Measurements from ENCODE around the gene PRADC1. TPM values are rescaled to one million over a fixed set of nuclear protein-coding genes. Genes with fewer than 3 reads are reported as not detected.

Gene PRADC1
- total and polyA plus RNA-seq, 9 of the 15 experiments (the other 6 are each of a cell fraction or from before 2014, with no cell fraction given): 7.3 to 47.4 (median 34.2) TPM

GRCh38 chr2:73233932-73234832, 1.1 kb upstream of the PRADC1 start, which contains the start of gene CCT7 (continued):
- TF ChIP-seq ZMIZ1 (IDR thresholded peaks at IDR 0.05; ENCODE audit: low read depth in 2 of 2, low read length in 2 of 2) (no peak; a peak in 1 of 4 replicates), E2F5 (CRISPR knock-in tag; IDR thresholded peaks at IDR 0.05) (no peak), FOXO4 (CRISPR knock-in tag; IDR thresholded peaks at IDR 0.05) (no peak), CUX1 (CRISPR knock-in tag; IDR thresholded peaks at IDR 0.05) (no peak), LEF1 (IDR thresholded peaks at IDR 0.05) (no peak), KDM5B (IDR thresholded peaks at IDR 0.05; ENCODE audit: insufficient replicate concordance, low read depth, low read length) (peak; percentile 96), ERF (CRISPR knock-in tag; IDR thresholded peaks at IDR 0.05) (no peak), E2F3 (CRISPR knock-in tag; IDR thresholded peaks at IDR 0.05) (no peak), MCM3 (IDR thresholded peaks at IDR 0.05) (no peak), POLR2A (conservative IDR thresholded peaks at IDR 0.05) (peak; percentile 97), THRB (CRISPR knock-in tag; conservative IDR thresholded peaks at IDR 0.05) (no peak), ZNF263 (CRISPR knock-in tag; IDR thresholded peaks at IDR 0.05; ENCODE audit: borderline replicate concordance) (no peak), MYBL2 (IDR thresholded peaks at IDR 0.05; ENCODE audit: low read depth) (no peak), MYBL2 (CRISPR knock-in tag; IDR thresholded peaks at IDR 0.05; ENCODE audit: borderline replicate concordance) (no peak), ZNF668 (CRISPR knock-in tag; IDR thresholded peaks at IDR 0.05) (no peak)

Measured in K562 (cell line).